HFFc6 (cell line): ENCODE data around the gene GOLGA6L10. TPM values are rescaled to one million over a fixed set of nuclear protein-coding genes. Genes with fewer than 3 reads are reported as not detected.

Source experiments
- DNase-seq: peaks from one replicate; pipeline ENCODE4 v3.0.0-alpha.2; 2018
- H3K27ac Mint-ChIP-seq: 2 replicates; pipeline ENCODE4 v1.8.0; 2020; ENCODE audit warnings: mild to moderate bottlenecking, mixed read lengths
- H3K27me3 Mint-ChIP-seq: 2 replicates; pipeline ENCODE4 v1.8.0; 2021; ENCODE audit warnings: mild to moderate bottlenecking, moderate library complexity, mixed read lengths; ENCODE audit not compliant: insufficient read depth
- H3K36me3 Mint-ChIP-seq: 2 replicates; pipeline ENCODE4 v1.8.0; 2021; ENCODE audit warnings: low read depth, mixed read lengths
- H3K4me1 Mint-ChIP-seq: 2 replicates; pipeline ENCODE4 v1.8.0; 2020; ENCODE audit warnings: low read depth, mixed read lengths
- H3K4me3 Mint-ChIP-seq: 2 replicates; pipeline ENCODE4 v1.8.0; 2020; ENCODE audit warnings: mild to moderate bottlenecking, moderate library complexity, mixed read lengths
- H3K9me3 Mint-ChIP-seq: 2 replicates; pipeline ENCODE4 v1.8.0; 2020; ENCODE audit warnings: mild to moderate bottlenecking, mixed read lengths
- total RNA-seq, 6 experiments: library from RNA; stranded (reverse); fragmentation: NEBNext Ultra II Directional; extraction: Animal tissue kit (Norgen Biotek cat#: 25700); gene quantifications; 2 replicates in 1 of 6; 3 replicates in 5 of 6; pipeline ENCODE4 v1.2.3, GENCODE V29; 2021
- TF ChIP-seq, protein P1 (sequence below): fragments of 200-600 bp; sonication (generic); IDR thresholded peaks from 2 replicates; pipeline ENCODE4 v1.5.0; 2021; ENCODE audit warnings: antibody characterized with exemption, mild to moderate bottlenecking

Gene GOLGA6L10
- total RNA-seq, 6 experiments from 2014 or later: 0.43 to 0.69 (median 0.51) TPM

DNA sequence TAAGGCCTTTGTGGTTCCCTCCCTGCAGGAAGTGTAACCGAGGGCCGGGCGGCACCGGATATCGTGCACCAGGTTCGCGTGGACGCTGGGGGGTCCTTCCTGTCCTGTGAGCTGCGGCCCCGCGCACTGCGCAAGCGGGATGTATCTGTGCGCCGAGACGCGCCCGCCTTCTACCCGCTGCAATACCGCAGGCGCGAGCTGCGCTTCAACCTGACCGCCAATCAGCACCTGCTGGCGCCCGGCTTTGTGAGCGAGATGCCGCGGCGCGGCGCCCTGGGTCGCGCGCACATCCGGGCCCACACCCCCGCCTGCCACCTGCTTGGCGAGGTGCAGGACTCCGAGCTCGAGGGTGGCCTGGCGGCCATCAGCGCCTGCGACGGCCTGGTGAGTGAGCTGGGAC, 50.8 kb downstream of the GOLGA6L10 start:
- DNase-seq: no peak
- Mint-ChIP-seq H3K4me1 (peaks cover 13% of the 10 kb centered on the region), H3K4me3 (no peak overlapping the region), H3K36me3 (no peaks in the 10 kb centered on the region), H3K9me3 (no peaks in the 10 kb centered on the region), H3K27me3 (peaks cover 15% of the 10 kb centered on the region), H3K27ac (no peak overlapping the region)
- TF ChIP-seq, protein P1, sequence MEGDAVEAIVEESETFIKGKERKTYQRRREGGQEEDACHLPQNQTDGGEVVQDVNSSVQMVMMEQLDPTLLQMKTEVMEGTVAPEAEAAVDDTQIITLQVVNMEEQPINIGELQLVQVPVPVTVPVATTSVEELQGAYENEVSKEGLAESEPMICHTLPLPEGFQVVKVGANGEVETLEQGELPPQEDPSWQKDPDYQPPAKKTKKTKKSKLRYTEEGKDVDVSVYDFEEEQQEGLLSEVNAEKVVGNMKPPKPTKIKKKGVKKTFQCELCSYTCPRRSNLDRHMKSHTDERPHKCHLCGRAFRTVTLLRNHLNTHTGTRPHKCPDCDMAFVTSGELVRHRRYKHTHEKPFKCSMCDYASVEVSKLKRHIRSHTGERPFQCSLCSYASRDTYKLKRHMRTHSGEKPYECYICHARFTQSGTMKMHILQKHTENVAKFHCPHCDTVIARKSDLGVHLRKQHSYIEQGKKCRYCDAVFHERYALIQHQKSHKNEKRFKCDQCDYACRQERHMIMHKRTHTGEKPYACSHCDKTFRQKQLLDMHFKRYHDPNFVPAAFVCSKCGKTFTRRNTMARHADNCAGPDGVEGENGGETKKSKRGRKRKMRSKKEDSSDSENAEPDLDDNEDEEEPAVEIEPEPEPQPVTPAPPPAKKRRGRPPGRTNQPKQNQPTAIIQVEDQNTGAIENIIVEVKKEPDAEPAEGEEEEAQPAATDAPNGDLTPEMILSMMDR: no peak

DNA sequence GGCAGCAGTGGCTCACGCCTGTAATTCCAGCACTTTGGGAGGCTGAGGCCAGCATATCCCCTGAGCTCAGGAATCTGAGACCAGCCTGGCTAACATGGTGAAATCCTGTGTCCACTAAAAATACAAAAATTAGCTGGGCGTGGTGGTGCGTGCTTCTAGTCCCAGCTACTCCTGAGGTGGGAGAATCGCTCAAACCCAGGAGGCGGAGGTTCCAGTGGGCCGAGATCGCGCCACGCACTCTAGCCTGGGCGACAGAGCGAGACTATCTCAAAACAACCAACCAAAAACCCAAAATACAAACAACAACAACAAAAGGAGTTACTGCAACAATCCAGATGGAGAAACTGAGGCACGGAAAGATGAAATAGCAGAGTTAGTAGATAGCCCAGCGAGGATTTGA, 51.2 kb downstream of the GOLGA6L10 start:
- peaks cover 11% of the 10 kb centered on the region for H3K27me3 Mint-ChIP-seq
- no peak for DNase-seq
- no peak overlapping the region for H3K4me3 Mint-ChIP-seq
- no peaks in the 10 kb centered on the region for H3K9me3 Mint-ChIP-seq
- H3K36me3 Mint-ChIP-seq: no peaks in the 10 kb centered on the region
- TF ChIP-seq, protein P1: no peak
- H3K27ac Mint-ChIP-seq: no peak overlapping the region
- H3K4me1 Mint-ChIP-seq: peaks cover 13% of the 10 kb centered on the region

DNA sequence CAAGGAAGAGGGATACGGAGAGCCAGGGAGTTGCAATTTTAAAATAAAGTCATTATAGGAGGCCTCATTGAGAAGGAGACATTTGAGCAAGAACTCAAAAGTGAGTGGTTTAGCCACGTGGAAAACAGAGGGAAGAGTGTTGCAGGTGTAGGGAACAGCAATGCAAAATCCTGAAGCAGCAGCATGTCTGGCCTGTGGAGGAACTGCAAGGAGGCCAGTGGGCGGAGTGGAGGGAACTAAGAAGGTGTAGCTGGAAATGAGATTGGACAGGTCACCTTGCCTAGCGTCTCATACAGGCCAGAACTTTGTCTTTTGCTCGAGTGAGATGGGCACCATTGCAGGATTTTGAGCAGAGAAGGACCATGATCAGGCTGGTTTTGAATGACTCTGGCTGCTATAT, 51.7 kb downstream of the GOLGA6L10 start:
- Mint-ChIP-seq H3K27me3 (peaks cover 6% of the 10 kb centered on the region), H3K4me1 (peaks cover 13% of the 10 kb centered on the region), H3K36me3 (no peaks in the 10 kb centered on the region), H3K4me3 (no peak overlapping the region), H3K9me3 (no peaks in the 10 kb centered on the region), H3K27ac (no peak overlapping the region)
- TF ChIP-seq, protein P1: no peak
- DNase-seq: no peak

DNA sequence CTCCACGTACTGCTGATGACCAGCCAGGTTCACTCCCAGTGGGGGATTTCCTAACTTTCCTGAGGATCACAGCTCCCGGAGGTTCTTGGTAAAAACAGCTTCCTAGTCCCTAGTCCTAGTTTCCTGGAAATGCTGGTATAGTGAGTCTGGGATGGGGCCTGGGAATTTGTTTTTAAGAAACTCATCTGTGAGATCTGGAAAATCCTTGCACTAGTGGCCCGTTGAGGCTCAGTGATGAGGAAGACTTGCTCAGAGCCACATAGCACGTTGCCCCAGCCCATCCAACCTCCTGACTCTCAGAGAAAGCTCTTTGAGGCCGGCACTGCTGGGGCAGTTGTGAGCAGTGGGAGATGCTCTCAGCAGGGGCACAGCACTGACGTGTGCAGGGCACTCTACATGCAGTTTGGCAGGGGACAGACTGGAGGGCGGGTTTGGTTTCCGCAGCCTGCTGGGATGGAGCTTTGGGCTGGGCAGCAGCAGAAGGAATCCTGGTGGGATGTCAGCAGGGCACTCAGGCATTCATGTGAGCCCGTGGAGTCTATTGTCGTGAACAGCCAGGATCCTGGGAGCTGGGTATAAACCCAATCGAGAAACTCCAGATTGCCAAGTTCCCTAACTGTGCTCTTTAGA, 55.1 kb downstream of the GOLGA6L10 start:
- H3K36me3 Mint-ChIP-seq: no peaks in the 10 kb centered on the region
- no peaks in the 10 kb centered on the region for H3K9me3 Mint-ChIP-seq
- peaks cover 3% of the 10 kb centered on the region for H3K27me3 Mint-ChIP-seq
- TF ChIP-seq, protein P1: no peak
- no peak for DNase-seq
- H3K27ac Mint-ChIP-seq: no peak overlapping the region
- no peak overlapping the region for H3K4me3 Mint-ChIP-seq
- H3K4me1 Mint-ChIP-seq: no peaks in the 10 kb centered on the region

DNA sequence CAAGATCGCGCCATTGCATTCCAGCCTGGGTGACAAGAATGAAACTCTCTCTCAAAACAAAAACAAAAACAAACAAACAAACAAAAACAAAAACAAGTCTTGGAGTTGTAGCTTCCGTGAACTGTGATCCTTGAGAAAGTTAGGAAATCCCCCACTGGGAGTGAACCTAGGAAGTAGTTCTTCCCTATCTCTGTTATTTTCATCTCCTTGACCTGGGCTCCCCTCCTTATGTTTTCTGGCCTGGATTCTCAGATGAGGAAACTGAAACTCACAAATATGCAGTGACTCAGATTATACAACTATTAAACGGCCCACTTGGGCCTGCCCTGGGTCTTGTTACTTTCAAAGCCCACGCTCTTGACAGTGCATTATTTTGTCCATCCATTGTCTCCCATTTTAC, 57.0 kb downstream of the GOLGA6L10 start:
- peaks cover 4% of the 10 kb centered on the region for H3K27me3 Mint-ChIP-seq

More for the DNA sequence above, 57.0 kb downstream of the GOLGA6L10 start:
- no peaks in the 10 kb centered on the region; the same call in 1 of the 2 replicates for H3K9me3 Mint-ChIP-seq
- DNase-seq: no peak
- no peaks in the 10 kb centered on the region for H3K36me3 Mint-ChIP-seq
- H3K4me3 Mint-ChIP-seq: no peak overlapping the region
- H3K27ac Mint-ChIP-seq: no peak overlapping the region
- TF ChIP-seq, protein P1: no peak
- H3K4me1 Mint-ChIP-seq: no peaks in the 10 kb centered on the region

Other genes starting within 250 kb of the GOLGA6L10 start
- 10 to 100 TPM; 14.3 to 20.5 (median 18.5) TPM for gene EFL1, start 86.7 kb downstream of the GOLGA6L10 start, total RNA-seq
- gene SAXO2, start 86.7 kb downstream of the GOLGA6L10 start, total RNA-seq: 1 to 10 TPM; 1.1 to 2.1 (median 1.4) TPM
- gene GOLGA6L9, start 80.3 kb upstream of the GOLGA6L10 start, total RNA-seq: under 1 TPM; 0.46 to 0.76 (median 0.59) TPM
- gene RPS17, start 191.0 kb upstream of the GOLGA6L10 start, total RNA-seq: 1,000 to 10,000 TPM; 1,467 to 1,843 (median 1,822) TPM